Fibroblast of skin of back (primary cell): ENCODE results near the gene FLII.
"Not testable (repeated sequence)": the region's sequence is repeated elsewhere in the genome, so short reads cannot be mapped to it uniquely, and the experiment has no call there.

Experiments
- DNase-seq: peaks from one replicate; pipeline ENCODE4 v3.0.0-alpha.2; 2013

FLII gene

DNA sequence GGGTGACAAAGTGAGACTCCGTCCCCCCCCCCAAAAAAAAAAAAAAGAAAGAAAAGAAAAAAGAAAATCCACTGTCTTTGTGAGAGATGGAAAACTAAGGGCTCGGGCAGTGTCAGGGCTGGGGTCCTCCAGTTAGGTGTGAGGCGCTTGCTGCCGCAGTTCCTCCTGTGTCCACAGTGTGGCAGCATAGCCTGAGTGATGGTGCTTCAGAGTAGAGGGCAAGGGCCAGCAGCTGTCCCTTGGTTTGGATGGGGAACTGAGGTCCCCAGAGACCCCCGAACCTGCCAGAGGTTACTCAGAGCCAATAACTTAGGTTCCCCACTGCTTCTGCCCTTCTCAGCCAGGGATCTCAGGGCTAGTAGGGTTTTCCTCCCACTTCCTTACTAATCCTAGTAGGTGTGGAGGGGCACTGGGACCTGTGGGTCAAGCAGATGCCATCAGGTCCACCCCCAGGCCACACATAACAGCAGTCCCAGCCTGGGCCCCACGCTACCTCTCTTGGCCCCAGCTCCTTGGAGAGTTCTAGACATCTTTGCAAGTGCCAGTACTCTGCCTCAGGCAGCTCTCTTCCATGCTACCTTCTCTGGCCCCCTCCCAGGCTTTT, 41.0 kb downstream of the FLII start:
- DNase-seq = peak; percentile 58

DNA sequence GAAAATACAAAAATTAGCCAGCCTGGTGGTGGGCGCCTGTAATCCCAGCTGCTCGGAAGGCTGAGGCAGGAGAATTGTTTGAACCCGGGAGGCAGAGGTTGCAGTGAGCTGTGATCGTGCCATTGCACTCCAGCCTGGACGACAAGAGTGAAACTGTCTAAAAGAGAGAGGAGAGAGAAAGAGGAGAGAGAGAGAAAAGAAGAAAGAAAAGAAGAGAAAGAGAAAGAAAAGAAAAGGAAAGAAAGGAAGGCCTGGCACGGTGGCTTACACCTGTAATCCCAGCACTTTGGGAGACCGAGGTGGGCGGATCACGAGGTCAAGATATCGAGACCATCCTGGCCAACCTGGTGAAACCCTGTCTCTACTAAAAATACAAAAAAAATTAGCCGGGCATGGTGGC, 41.6 kb downstream of the FLII start:
- DNase-seq = not testable (repeated sequence)

DNA sequence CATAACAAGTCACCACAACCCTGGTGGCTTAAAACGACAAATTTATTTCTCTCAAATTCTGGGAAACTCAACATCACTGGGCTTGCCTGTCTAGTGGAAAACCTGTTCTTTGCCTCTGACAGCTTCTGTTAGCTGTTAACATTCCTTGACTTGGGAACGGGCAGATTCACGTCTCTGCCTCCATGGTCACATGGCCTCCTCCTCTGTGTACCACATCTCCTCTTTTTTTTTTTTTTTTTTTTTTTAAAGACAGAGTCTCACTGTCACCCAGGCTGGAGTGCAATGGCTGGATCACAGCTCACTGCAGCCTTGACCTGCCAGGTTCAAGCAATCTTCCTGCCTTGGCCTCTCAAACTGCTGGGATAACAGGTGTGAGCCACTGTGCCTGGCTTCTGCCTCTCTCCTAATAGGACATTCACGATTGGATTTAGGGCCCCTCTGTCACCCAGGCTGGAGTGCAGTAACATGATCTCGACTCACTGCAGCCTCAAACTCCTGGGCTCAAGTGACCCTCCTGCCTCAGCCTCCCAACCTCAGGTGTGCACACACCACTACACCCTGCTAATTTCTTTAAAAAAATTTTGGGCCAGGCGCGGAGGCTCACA, 44.8 kb downstream of the FLII start:
- no peak for DNase-seq

DNA sequence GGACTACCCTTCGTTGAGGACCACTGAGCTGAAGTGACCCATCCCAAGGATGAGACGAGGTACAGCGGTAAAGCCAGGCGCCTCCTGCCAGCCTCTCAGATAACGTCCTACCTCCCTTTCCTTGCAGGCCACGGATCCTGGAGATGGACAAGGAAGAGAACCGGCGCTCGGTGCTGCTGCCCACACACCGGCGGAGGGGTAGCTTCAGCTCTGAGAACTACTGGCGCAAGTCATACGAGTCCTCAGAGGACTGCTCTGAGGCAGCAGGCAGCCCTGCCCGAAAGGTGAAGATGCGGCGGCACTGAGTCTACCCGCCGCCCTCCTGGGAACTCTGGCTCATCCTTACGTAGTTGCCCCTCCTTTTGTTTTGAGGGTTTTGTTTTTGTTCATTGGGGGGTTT, 50.4 kb downstream of the FLII start:
- DNase-seq = no peak

DNA sequence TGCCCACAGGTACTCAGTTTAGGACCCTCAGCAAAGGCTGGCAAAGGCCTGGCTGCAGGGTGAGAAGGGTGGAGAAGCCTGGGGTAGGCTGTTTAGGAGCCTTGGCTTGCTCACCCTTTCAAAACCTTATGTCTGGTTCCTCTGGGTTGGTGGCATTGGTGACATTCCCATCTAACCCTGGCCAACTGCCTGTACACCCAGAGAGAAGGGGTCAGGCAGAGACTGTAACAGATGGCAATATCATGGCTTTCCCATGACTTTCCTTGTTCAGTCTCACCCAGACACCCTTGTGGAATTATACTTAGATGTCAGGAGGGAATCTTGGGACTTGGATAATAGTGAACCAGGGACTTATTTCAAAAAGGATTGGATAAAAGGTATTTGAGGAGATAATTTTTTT, 51.6 kb downstream of the FLII start:
- DNase-seq = no peak

DNA sequence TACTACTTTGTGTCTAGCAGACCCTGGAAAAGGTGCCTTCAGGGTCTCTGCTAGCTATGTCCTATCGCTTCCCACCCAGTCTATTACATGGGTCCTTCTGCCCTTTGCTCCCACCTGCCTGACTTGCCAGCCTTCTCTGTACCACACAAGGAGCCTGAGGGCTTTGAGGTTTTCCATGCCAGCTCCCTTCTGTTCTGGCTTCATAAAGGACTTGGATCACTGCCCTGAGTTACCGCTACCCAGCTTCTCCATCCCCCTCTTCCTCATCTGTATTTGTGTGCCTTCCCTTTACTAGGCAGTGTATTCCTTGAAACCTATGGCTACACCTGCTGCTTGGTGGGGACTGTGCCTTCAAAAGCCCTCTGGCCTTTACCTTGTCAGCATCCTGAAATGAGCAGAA, 52.7 kb downstream of the FLII start:
- DNase-seq = no peak

DNA sequence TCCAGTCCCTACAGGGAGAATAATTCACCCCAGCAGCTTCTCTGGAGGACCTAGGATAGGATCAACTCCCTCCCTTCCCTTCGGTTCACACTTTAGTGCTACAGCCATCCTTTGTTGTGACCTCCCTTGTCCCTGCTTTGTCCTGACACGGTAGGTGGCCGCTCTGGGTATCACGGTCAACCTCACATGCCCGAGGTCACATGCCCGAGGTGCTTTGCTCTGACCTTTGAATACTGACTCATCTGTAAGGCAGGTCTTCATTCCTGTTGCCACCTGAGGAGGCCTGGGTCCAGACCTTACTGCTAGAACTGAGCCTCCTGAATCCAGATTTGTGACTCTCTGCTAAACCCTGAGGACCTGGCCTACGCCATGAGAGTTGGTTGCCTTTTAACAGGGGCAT, 55.2 kb downstream of the FLII start:
- DNase-seq = no peak

DNA sequence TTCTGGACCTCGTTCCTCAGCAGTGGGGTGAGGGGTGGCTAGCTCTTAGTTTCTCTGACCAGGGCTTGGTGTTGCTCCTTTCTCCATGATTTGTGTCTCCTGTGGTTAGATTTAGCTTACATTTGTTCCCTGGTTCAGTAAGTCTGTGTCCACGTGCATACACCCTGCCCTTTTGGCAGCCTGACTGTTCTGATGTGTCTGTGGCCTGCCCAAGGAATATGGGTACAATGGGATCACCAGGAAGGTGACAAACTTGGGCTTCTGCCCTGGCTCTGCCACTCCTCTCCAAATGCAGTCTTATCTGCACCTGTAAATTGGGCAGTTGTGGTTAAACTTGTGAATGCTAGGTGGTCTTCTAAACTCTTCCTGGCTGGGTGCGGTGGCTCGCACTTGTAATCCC, 57.4 kb downstream of the FLII start:
- no peak for DNase-seq

DNA sequence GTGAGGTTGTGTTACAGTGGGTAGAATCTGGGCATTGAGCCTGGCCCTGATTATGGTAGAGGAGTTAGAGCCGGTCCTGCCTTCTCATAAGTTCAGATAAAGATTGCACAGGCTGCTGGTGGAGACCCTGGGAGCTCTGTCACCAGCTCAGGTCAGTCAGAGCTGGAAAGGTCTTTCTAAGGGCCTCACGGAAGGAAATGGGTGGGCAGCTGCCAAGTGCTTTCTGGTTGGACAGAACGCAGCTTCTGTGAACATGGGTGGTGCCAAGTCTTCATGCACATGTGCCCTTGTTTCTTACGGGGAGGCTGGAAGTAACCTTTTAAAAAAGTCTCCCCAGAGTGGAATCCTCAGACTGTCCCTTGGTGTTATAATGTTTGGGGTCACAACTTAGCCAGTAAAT, 60.0 kb downstream of the FLII start:
- DNase-seq = no peak

DNA sequence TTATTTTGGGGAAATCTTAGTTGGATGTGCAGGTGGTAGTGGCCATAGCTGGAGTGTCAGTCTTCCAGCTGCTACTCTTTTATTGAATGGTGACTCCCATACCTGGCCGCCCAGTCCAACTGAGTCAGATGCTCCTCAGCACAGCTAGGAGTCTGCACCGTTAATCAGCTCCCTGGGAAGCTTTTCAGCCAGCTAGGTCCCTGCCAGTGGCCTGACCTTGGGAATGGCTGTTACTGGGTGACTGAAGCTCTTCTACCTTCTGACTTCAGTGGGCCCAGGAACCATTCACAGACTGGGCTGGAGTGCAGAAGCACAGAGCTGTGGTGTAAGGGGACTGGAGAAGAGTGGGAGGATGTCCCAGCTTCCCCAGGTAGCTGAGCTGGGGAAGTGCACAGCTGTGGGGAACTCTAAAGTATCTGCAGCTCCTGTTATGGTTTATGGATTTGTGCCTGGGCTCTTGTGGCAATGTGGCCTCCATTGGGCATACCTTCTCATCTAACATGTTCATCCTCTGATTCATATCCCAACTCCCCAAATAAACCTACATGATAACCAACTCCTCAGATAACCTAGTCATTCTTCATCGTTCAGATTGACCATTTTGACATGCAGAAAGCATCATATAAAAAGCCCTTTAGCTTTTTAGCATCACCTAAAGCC, 60.9 kb downstream of the FLII start:
- DNase-seq = no peak

DNA sequence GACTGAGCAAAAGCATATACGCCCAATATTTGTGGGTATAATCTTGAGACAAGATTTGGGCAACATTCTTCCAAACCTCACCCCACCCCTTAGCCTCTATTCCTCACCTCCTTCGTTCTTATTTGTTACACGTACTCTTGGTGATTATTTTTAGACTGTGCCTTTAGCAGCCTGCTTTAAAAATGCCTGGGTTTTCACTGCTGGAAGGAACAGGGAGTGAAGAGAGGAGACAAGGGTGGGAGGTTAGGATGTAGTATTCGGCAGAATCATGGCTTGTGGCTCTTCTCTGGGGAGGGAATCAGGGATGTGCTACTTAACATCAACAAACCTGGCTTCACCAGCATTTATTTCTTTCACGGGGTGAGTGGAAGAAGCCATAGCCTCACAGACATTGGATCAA, 63.3 kb downstream of the FLII start:
- DNase-seq = no peak
